GM18517 (cell line): Measurements from ENCODE around the gene TCF7.
A peak's percentile ranks its signal among the peaks of the same experiment; 100 is the strongest.

Source experiments
- ATAC-seq: cut with Tn5 transposase; IDR thresholded peaks from one replicate; pipeline ENCODE4 v1.9.1; 2021; ENCODE audit warnings: mild to moderate bottlenecking, moderate library complexity; ENCODE audit not compliant: unreplicated experiment

The TCF7 gene

GRCh38 chr5:134128648-134128995, 14.1 kb downstream of the TCF7 start:
- no peak for ATAC-seq

GRCh38 chr5:134129411-134130238, 15.1 kb downstream of the TCF7 start:
- ATAC-seq: no peak

- no peak for ATAC-seq
These were observed 15.9 kb downstream of the TCF7 start for GRCh38 chr5:134130239-134130945.

- no peak for ATAC-seq
These were observed 16.7 kb downstream of the TCF7 start for GRCh38 chr5:134131165-134131564.

GRCh38 chr5:134131578-134132350, 17.3 kb downstream of the TCF7 start:
- ATAC-seq: no peak

- ATAC-seq: peak; percentile 49
These were observed 18.1 kb downstream of the TCF7 start for GRCh38 chr5:134132372-134133187.

GRCh38 chr5:134133188-134133994, 18.9 kb downstream of the TCF7 start:
- ATAC-seq: no peak

- ATAC-seq: no peak
These were observed 19.6 kb downstream of the TCF7 start for GRCh38 chr5:134133995-134134541.

GRCh38 chr5:134135091-134135655, 20.7 kb downstream of the TCF7 start:
- ATAC-seq: no peak

GRCh38 chr5:134136221-134136631, 21.7 kb downstream of the TCF7 start:
- no peak for ATAC-seq

- ATAC-seq: no peak
These were observed 22.3 kb downstream of the TCF7 start for GRCh38 chr5:134136771-134137170.

GRCh38 chr5:134138416-134139376, 24.2 kb downstream of the TCF7 start:
- peak; percentile 69 for ATAC-seq

GRCh38 chr5:134139377-134139851, 24.9 kb downstream of the TCF7 start:
- ATAC-seq: no peak

GRCh38 chr5:134139891-134140469, 25.5 kb downstream of the TCF7 start:
- no peak for ATAC-seq

GRCh38 chr5:134140530-134141201, 26.2 kb downstream of the TCF7 start:
- no peak for ATAC-seq

- no peak for ATAC-seq
These were observed 27.0 kb downstream of the TCF7 start for GRCh38 chr5:134141331-134142050.
